Thoracic aorta (tissue), 2 donors: ENCODE results near the gene LAPTM5. TPM values are rescaled to one million over a fixed set of nuclear protein-coding genes. Genes with fewer than 3 reads are reported as not detected.

ENCODE experiments used
- ATAC-seq: fragments of 150-250 bp; one replicate; pipeline ENCODE4 v1.8.0; 2017; ENCODE audit warnings: low read depth; ENCODE audit not compliant: insufficient number of reproducible peaks, low FRiP score
- DNase-seq: peaks from one replicate; pipeline ENCODE4 v3.0.0-alpha.2; 2020; ENCODE audit warnings: low spot score
- H3K27ac ChIP-seq, 2 donors: fragments of 200-600 bp; sonication (generic); 1 replicate in 1 of 2; 2 replicates in 1 of 2; pipeline ENCODE4 v1.5.1; 2016; ENCODE audit warnings: mild to moderate bottlenecking in 2 of 2, moderate library complexity in 2 of 2
- H3K27me3 ChIP-seq: fragments of 200-600 bp; sonication (generic); replicated peaks from 2 replicates; pipeline ENCODE4 v1.6.0; 2016; ENCODE audit warnings: mild to moderate bottlenecking; ENCODE audit not compliant: insufficient read depth
- H3K36me3 ChIP-seq: fragments of 200-600 bp; sonication (generic); one replicate; pipeline ENCODE4 v1.5.1; 2016
- H3K4me1 ChIP-seq, 2 donors: fragments of 200-600 bp; sonication (generic); 1 replicate in 1 of 2; 2 replicates in 1 of 2; pipeline versions ENCODE4 v1.5.1 to v1.6.0; 2016; ENCODE audit warnings: low read depth in 2 of 2, mild to moderate bottlenecking in 1 of 2; ENCODE audit not compliant: control insufficient read depth in 1 of 2
- H3K4me3 ChIP-seq: fragments of 200-600 bp; sonication (generic); 2 replicates; pipeline ENCODE4 v1.5.1; 2016; ENCODE audit warnings: mild to moderate bottlenecking
- H3K9me3 ChIP-seq: fragments of 200-600 bp; sonication (generic); 2 replicates; pipeline ENCODE4 v1.5.1; 2016
- total RNA-seq, 2 donors: library from RNA; depleted of rRNA; stranded (reverse); fragments of >200 nt; gene quantifications; one replicate each; pipeline versions ENCODE4 v1.1.0 to v1.2.3, GENCODE V29; 2016
- TF ChIP-seq, protein P1 (sequence below): fragments of 200-600 bp; sonication (generic); IDR thresholded peaks from one replicate; pipeline ENCODE4 v1.5.1; 2019; ENCODE audit warnings: antibody characterized with exemption

LAPTM5 gene
- total RNA-seq, 2 donors from 2014 or later, result 91.0 to 127 TPM

GRCh38 chr1:30734106-30734505 is 23.5 kb downstream of the LAPTM5 start:
- Histone ChIP-seq H3K27me3 (no peaks in the 10 kb centered on the region), H3K27ac (no peak overlapping the region), H3K36me3 (peaks cover 2% of the 10 kb centered on the region), H3K4me3 (no peak overlapping the region), H3K9me3 (no peaks in the 10 kb centered on the region), H3K4me1 (no peaks in the 10 kb centered on the region)
- ATAC-seq (no peak), DNase-seq (no peak)
- TF ChIP-seq, protein P1, sequence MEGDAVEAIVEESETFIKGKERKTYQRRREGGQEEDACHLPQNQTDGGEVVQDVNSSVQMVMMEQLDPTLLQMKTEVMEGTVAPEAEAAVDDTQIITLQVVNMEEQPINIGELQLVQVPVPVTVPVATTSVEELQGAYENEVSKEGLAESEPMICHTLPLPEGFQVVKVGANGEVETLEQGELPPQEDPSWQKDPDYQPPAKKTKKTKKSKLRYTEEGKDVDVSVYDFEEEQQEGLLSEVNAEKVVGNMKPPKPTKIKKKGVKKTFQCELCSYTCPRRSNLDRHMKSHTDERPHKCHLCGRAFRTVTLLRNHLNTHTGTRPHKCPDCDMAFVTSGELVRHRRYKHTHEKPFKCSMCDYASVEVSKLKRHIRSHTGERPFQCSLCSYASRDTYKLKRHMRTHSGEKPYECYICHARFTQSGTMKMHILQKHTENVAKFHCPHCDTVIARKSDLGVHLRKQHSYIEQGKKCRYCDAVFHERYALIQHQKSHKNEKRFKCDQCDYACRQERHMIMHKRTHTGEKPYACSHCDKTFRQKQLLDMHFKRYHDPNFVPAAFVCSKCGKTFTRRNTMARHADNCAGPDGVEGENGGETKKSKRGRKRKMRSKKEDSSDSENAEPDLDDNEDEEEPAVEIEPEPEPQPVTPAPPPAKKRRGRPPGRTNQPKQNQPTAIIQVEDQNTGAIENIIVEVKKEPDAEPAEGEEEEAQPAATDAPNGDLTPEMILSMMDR, result no peak

GRCh38 chr1:30733493-30733892 is 24.1 kb downstream of the LAPTM5 start:
- H3K27ac ChIP-seq, result no peak overlapping the region
- TF ChIP-seq, protein P1, result no peak
- H3K27me3 ChIP-seq, result no peaks in the 10 kb centered on the region
- no peaks in the 10 kb centered on the region for H3K4me1 ChIP-seq
- ATAC-seq (no peak), DNase-seq (no peak)
- peaks cover 2% of the 10 kb centered on the region for H3K36me3 ChIP-seq
- H3K4me3 ChIP-seq, result no peak overlapping the region
- H3K9me3 ChIP-seq, result no peaks in the 10 kb centered on the region

- peaks cover 2% of the 10 kb centered on the region for H3K36me3 ChIP-seq
- H3K27ac ChIP-seq, result no peak overlapping the region
- TF ChIP-seq, protein P1, result no peak
- no peaks in the 10 kb centered on the region for H3K9me3 ChIP-seq
- H3K27me3 ChIP-seq, result no peaks in the 10 kb centered on the region
- ATAC-seq, result no peak
- no peak for DNase-seq
- no peaks in the 10 kb centered on the region for H3K4me1 ChIP-seq
- H3K4me3 ChIP-seq, result no peak overlapping the region
Measured at GRCh38 chr1:30732277-30732996, 25.1 kb downstream of the LAPTM5 start.

- Histone ChIP-seq H3K36me3 (peaks cover 2% of the 10 kb centered on the region), H3K27me3 (no peaks in the 10 kb centered on the region), H3K4me1 (no peaks in the 10 kb centered on the region), H3K9me3 (no peaks in the 10 kb centered on the region), H3K27ac (no peak overlapping the region), H3K4me3 (no peak overlapping the region)
- TF ChIP-seq, protein P1, result no peak
- DNase-seq, result no peak
- ATAC-seq, result no peak
Measured at GRCh38 chr1:30731806-30732276, 25.7 kb downstream of the LAPTM5 start.

DNA sequence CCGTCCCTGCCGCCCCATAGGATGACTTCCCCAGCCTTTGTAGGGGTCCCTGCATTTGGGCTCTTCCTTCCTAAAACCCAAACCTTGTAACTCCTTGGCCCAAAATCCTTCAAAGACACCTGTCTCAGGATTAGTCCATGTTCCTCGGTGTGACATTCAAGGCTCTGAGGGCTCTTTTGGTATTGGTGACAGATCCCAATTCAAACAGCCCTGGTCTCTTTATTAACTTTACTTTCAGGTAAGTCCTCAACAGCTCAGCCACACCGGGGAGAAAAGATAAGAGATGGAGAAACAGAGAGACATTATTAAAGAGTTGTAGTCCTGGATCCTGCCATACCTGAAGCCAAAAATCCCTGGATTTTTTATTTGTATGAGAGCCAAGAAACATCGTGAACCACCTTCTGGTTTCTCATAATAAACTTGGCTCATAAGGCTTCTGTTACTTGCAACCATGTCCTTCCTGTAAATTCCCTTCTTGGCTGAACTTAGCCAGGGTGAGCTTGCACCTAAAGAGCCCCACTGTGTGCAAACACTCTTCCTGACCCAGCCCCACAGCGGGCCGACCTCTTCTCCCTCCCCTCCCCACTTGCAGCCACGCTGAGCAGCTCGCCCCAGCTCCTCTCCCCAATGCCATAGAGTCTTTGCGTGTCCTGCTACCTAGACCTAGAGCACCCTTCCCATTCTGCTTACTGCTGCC is 26.3 kb downstream of the LAPTM5 start:
- Histone ChIP-seq H3K36me3 (no peaks in the 10 kb centered on the region), H3K9me3 (no peaks in the 10 kb centered on the region), H3K27ac (no peak overlapping the region), H3K27me3 (no peaks in the 10 kb centered on the region), H3K4me3 (no peak overlapping the region), H3K4me1 (no peaks in the 10 kb centered on the region)
- ATAC-seq (no peak), DNase-seq (no peak)
- TF ChIP-seq, protein P1, result no peak
